ENCODE data around the gene DGKH. TPM values are rescaled to one million over a fixed set of nuclear protein-coding genes. Genes with fewer than 3 reads are reported as not detected.
A peak's percentile ranks its signal among the peaks of the same experiment; 100 is the strongest.

Gene DGKH
- total and polyA plus RNA-seq, 2 donors (not counting 1 experiment from before 2014, with no cell fraction given): 0.06 to 0.67 TPM

GRCh38 chr13:42275506-42275905, 227.1 kb downstream of the DGKH start:
- Histone ChIP-seq H3K27ac (ENCODE audit: low read length in 2 of 2) (peak overlapping the region; percentile 56 to 88), H4K20me1 (ENCODE audit: control insufficient read depth, insufficient read depth, low read length, poor library complexity, severe bottlenecking) (peaks cover 2% of the 10 kb centered on the region), H3K36me3 (replicated peaks in 1 of 2; ENCODE audit: control extremely low read depth in 1 of 2, control insufficient read depth in 1 of 2, extremely low read depth in 1 of 2, insufficient read depth in 2 of 2, low read length in 1 of 2) (peaks cover 0 to under 1% of the 10 kb centered on the region in 2 experiments), H3K27me3 (replicated peaks in 1 of 4; ENCODE audit: control extremely low read depth in 1 of 4, control insufficient read depth in 3 of 4, insufficient read depth in 4 of 4, low read length in 3 of 4) (no peaks in the 10 kb centered on the region), H3K4me3 (ENCODE audit: control extremely low read depth in 1 of 5, extremely low read depth in 1 of 5, insufficient read depth in 1 of 5, low read depth in 2 of 5, low read length in 4 of 5) (peak overlapping the region in 1 of 5 experiments; percentile 20), H3K79me2 (ENCODE audit: control insufficient read depth, insufficient read depth, low read length) (peaks cover 71% of the 10 kb centered on the region), H3K4me2 (replicated peaks; ENCODE audit: low read depth, low read length, poor library complexity, severe bottlenecking) (peak overlapping the region; percentile 72), H3K9ac (ENCODE audit: low read length) (peak overlapping the region; percentile 39), H3K4me1 (ENCODE audit: control insufficient read depth in 2 of 2, insufficient read depth in 2 of 2, low read length in 2 of 2) (peaks cover 70 to 71% of the 10 kb centered on the region in 2 donors), H2AFZ (ENCODE audit: insufficient read depth, low read depth, low read length, poor library complexity, severe bottlenecking) (peak overlapping the region; percentile 50), H3K9me3 (ENCODE audit: control extremely low read depth in 1 of 3, control insufficient read depth in 2 of 3, insufficient read depth in 1 of 3, low read length in 2 of 3) (peaks cover 0 to 5% (median 0%) of the 10 kb centered on the region in 3 donors)
- Mint-ChIP-seq H3K4me1 (peaks cover 57% of the 10 kb centered on the region), H3K9me3 (ENCODE audit: insufficient read depth) (peaks cover 2% of the 10 kb centered on the region), H3K27me3 (no peaks in the 10 kb centered on the region), H3K4me3 (peak overlapping the region; percentile 70), H3K27ac (peak overlapping the region; percentile 92)
- no peak for DNase-seq
- CTCF ChIA-PET: no interaction called here
- 79% methylated on average over 2 of the region's 4 CpGs for WGBS (ENCODE audit: insufficient coverage)
- intact Hi-C loops (cut with micrococcal nuclease): loop anchor here (1.0 to 10.0 kb wide), 5 partner anchors 102 to 1999 kb away; partner anchors contain the start of gene FOXO1
- TF ChIP-seq EZH2 (IDR thresholded peaks at IDR 0.05; ENCODE audit: borderline replicate concordance, insufficient read depth, low read depth, low read length, poor library complexity, severe bottlenecking): no peak
- TF ChIP-seq, protein P1, sequence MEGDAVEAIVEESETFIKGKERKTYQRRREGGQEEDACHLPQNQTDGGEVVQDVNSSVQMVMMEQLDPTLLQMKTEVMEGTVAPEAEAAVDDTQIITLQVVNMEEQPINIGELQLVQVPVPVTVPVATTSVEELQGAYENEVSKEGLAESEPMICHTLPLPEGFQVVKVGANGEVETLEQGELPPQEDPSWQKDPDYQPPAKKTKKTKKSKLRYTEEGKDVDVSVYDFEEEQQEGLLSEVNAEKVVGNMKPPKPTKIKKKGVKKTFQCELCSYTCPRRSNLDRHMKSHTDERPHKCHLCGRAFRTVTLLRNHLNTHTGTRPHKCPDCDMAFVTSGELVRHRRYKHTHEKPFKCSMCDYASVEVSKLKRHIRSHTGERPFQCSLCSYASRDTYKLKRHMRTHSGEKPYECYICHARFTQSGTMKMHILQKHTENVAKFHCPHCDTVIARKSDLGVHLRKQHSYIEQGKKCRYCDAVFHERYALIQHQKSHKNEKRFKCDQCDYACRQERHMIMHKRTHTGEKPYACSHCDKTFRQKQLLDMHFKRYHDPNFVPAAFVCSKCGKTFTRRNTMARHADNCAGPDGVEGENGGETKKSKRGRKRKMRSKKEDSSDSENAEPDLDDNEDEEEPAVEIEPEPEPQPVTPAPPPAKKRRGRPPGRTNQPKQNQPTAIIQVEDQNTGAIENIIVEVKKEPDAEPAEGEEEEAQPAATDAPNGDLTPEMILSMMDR (IDR thresholded peaks at IDR 0.05): no peak
- POLR2A ChIA-PET: no interaction called here
- no peak for ATAC-seq (ENCODE audit: low read depth)

- peak overlapping the region in 1 of 2 donors; percentile 49 for H3K27ac ChIP-seq (ENCODE audit: low read length in 2 of 2)
- peaks cover 0 to 3% of the 10 kb centered on the region in 2 experiments for H3K36me3 ChIP-seq (replicated peaks in 1 of 2; ENCODE audit: control extremely low read depth in 1 of 2, control insufficient read depth in 1 of 2, extremely low read depth in 1 of 2, insufficient read depth in 2 of 2, low read length in 1 of 2)
- TF ChIP-seq, protein P1 (IDR thresholded peaks at IDR 0.05): no peak
- no peak for TF ChIP-seq EZH2 (IDR thresholded peaks at IDR 0.05; ENCODE audit: borderline replicate concordance, insufficient read depth, low read depth, low read length, poor library complexity, severe bottlenecking)
- peaks cover 83% of the 10 kb centered on the region for H3K79me2 ChIP-seq (ENCODE audit: control insufficient read depth, insufficient read depth, low read length)
- WGBS (ENCODE audit: insufficient coverage): no CpG with 5 or more reads among the region's 3 CpGs
- peaks cover 6% of the 10 kb centered on the region for H4K20me1 ChIP-seq (ENCODE audit: control insufficient read depth, insufficient read depth, low read length, poor library complexity, severe bottlenecking)
- no peaks in the 10 kb centered on the region for H3K27me3 ChIP-seq (replicated peaks in 1 of 4; ENCODE audit: control extremely low read depth in 1 of 4, control insufficient read depth in 3 of 4, insufficient read depth in 4 of 4, low read length in 3 of 4)
- POLR2A ChIA-PET: no interaction called here
- H3K4me2 ChIP-seq (replicated peaks; ENCODE audit: low read depth, low read length, poor library complexity, severe bottlenecking): peak overlapping the region; percentile 16
- DNase-seq (no peak), ATAC-seq (ENCODE audit: low read depth) (no peak)
- Mint-ChIP-seq H3K27me3 (no peaks in the 10 kb centered on the region), H3K9me3 (ENCODE audit: insufficient read depth) (peaks cover 2% of the 10 kb centered on the region), H3K4me3 (peak overlapping the region; percentile 9), H3K4me1 (peaks cover 49% of the 10 kb centered on the region), H3K27ac (peak overlapping the region; percentile 27)
- H3K9ac ChIP-seq (ENCODE audit: low read length): no peak overlapping the region
- intact Hi-C loops (cut with micrococcal nuclease): loop anchor here (10.0 kb wide), 4 partner anchors 768 to 1998 kb away; partner anchors contain the start of gene FOXO1
- H2AFZ ChIP-seq (ENCODE audit: insufficient read depth, low read depth, low read length, poor library complexity, severe bottlenecking): no peak overlapping the region
- H3K4me1 ChIP-seq (ENCODE audit: control insufficient read depth in 2 of 2, insufficient read depth in 2 of 2, low read length in 2 of 2): peaks cover 63 to 69% of the 10 kb centered on the region in 2 donors
- H3K4me3 ChIP-seq (ENCODE audit: control extremely low read depth in 1 of 5, extremely low read depth in 1 of 5, insufficient read depth in 1 of 5, low read depth in 2 of 5, low read length in 4 of 5): no peak overlapping the region
- CTCF ChIA-PET: no interaction called here
- H3K9me3 ChIP-seq (ENCODE audit: control extremely low read depth in 1 of 3, control insufficient read depth in 2 of 3, insufficient read depth in 1 of 3, low read length in 2 of 3): no peaks in the 10 kb centered on the region
Measured at GRCh38 chr13:42276683-42277082, 228.2 kb downstream of the DGKH start.

All from B cell (primary cell).